Measurements from ENCODE around the gene CCSER1.
"Not testable (repeated sequence)": the region's sequence is repeated elsewhere in the genome, so short reads cannot be mapped to it uniquely, and the experiment has no call there.

CCSER1 gene

DNA sequence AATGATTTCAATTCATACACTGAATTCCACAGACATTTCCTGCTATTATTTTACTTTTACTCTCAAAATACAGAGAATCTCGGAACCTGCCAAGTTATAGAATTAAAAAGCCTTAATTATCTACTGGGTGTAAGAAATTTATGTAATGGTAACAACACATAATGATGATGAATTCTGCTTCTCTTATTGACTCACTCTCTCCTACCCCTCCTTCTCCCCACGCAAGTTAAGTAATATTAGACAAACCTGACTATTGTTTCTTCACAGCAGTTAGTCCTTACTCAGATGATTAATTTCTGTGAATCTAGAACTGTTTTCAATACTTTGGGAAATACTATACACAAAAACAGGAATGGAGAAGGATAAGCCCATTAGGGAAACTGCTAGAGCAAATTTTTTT is 762.0 kb downstream of the CCSER1 start:
- in situ Hi-C loops (cut with HindIII; ENCODE audit: low sequenced_read_pairs) = no loop called here

DNA sequence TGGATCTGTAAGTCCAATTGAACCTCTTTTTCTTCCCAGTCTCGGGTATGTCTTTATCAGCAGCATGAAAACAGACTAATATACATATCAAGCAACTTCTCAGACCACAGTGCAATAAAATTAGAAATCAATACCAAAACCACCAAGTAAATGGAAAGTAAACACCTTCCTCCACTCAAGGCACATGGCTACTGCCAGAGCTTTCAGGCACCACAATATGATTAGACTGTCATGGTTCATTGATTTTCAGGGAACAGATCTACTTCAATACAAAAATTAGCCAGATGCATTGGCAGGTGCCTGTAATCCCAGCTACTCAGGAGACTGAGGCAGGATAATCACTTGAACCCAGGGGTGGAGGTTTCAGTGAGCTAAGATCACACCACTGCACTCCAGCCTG is 776.2 kb downstream of the CCSER1 start:
- in situ Hi-C loops (cut with HindIII; ENCODE audit: low sequenced_read_pairs) = loop anchor here (5.0 kb wide), 1 partner anchor 84 kb away; no protein-coding TSS in a partner anchor

DNA sequence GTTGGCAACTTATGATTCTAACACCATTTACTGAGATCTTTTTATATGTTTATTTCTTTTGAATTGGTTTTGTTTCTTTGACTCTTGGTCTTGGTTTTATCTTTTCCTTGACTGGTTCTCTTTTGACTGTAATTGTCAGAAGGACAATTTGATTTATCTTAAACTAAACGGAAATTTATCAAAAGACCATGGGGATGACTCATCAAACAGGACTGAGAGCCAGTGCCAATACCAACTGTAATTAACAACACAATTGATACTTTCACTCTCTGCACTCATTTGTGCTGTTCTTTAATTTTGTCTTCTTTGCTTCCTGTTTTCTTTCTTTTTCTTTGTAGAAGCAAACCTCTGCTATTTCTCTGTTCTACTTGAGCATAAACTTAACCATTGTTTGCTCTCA is 776.8 kb downstream of the CCSER1 start:
- in situ Hi-C loops (cut with HindIII; ENCODE audit: low sequenced_read_pairs) = loop anchor here (5.0 kb wide), 1 partner anchor 83 kb away; no protein-coding TSS in a partner anchor

DNA sequence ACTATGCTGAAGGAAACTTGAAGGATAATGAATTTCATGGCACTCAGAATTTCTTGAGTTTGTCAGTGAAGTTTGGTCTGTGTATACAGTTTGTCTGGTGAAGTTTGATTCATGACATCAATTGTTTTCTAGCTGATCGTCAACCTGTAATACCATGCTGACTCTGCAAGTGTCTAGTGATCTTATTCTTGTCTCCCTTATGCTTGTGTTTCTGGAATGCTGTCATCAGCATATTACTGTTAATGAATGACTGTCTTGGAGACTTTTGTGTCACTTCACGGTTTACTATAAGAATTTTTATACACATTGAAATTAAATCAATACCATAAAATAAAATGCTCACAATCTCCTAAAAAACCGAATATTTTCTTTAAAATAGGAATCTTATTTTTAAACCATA is 779.0 kb downstream of the CCSER1 start:
- in situ Hi-C loops (cut with HindIII; ENCODE audit: low sequenced_read_pairs) = no loop called here

DNA sequence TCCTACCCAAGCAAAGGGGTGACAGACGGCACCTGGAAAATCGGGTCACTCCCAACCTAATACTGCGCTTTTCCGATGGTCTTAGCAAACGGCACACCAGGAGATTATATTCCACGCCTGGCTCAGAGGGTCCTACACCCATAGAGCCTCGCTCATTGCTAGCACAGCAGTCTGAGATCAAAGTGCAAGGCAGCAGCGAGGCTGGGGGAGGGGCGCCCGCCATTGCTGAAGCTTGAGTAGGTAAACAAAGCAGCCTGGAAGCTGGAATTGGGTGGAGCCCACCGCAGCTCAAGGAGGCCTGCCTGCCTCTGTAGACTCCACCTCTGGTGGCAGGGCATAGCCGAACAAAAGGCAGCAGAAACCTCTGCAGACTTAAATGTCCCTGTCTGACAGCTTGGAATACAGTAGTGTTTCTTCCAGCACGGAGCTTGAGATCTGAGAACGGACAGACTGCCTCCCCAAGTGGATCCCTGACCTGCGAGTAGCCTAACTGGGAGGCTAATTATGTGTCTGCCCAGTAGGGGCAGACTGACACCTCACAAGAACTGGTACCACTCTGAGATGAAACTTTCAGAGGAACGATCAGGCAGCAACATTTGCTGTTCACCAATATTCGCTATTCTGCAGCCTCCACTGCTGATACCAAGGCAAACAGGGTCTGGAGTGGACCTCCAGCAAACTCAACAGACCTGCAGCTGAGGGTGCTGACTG is 784.7 kb downstream of the CCSER1 start:
- in situ Hi-C loops (cut with HindIII; ENCODE audit: low sequenced_read_pairs) = not testable (repeated sequence)

DNA sequence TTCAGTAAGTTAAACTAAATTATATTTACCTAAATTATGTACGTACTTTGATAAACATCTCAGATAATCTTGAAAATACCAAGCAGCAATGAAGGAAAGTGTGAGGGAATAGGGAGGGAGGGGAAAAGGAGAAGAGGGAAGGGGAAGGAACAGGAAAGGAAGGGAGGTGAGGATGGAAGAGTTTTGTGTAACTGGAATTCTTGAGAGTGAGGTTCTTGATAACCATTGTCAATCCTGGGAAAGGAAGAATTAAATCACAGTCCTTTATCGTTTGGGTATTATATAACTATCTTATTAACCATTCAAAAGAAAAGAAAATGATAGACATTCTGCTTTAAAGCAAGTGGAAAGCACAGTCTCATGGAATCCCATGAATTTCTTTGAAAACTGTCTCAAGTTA is 795.0 kb downstream of the CCSER1 start:
- in situ Hi-C loops (cut with HindIII; ENCODE audit: low sequenced_read_pairs) = no loop called here

DNA sequence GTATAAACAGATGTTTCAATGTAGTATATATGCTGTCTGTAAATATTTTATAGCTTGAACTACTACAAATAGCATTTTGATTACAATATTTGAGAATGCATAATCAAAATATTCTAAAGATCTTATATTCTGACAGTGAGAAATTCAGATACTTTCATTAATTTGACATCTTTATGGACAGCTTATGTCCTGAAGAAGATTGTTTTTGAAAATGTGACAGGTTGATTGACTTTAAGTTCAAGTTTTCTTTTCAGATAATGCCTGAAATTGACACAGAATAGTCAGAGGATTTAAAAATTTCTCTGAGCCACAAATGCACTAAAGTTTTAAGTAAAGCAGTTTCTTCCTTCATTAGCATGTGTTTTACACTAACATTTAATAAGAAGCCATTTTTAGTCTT is 799.8 kb downstream of the CCSER1 start:
- in situ Hi-C loops (cut with HindIII; ENCODE audit: low sequenced_read_pairs) = no loop called here

DNA sequence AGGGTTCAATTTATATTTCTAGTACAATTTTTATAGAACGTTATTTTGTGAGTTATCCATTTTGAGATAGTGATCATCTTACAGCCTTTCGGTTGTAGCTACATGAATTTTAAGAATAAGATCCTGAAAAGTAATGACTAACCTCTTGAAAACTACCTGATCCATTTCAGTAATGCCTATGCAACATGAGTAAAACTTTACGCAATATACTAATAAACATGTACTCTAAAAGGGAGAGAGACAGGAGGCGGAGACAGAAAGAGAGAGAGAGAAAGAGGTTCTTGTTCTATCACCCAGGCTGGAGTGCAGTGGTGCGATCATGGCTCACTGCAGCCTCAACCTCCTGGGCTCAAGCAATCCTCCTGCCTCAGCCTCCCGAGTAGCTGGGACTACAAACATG is 816.1 kb downstream of the CCSER1 start:
- in situ Hi-C loops (cut with HindIII; ENCODE audit: low sequenced_read_pairs) = no loop called here

DNA sequence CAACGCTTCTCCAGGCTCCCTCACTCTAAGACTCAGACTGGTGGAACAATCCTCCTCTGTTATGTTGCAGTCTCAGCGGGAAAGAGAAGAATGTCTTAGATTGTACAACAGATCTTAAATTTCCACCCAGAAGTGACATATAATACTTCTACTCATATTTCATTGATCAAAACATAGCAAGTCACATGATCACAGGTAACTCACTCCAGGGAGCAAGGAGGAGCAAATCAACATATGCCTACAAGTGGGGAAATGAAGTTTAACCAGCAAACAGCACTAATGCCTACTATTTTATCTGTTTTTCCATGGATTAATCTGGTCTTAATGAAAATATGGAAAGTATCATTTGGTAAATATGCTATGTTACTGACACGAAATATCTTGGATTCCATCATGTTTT is 819.8 kb downstream of the CCSER1 start:
- in situ Hi-C loops (cut with HindIII; ENCODE audit: low sequenced_read_pairs) = no loop called here

DNA sequence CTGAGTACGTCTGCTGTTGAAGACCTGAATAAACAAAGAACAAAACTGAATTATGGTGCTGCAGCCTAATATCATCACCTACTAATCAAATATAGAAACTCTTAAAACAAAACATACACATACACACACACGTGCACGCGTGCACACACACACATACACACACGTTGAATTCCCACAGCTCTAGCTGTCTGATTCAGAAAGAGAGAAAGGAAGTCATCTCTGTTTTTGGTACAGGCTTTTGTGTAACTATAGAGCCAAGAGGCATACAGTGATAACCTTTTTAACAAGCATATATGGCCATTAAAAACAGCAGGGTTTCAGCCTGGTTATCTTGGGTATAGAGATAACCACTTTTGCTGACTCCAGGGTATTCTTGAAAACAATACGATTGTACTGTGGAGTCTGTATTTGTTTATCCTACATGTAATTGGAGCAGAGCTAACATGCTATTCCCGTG is 823.2 kb downstream of the CCSER1 start:
- in situ Hi-C loops (cut with HindIII; ENCODE audit: low sequenced_read_pairs) = no loop called here

DNA sequence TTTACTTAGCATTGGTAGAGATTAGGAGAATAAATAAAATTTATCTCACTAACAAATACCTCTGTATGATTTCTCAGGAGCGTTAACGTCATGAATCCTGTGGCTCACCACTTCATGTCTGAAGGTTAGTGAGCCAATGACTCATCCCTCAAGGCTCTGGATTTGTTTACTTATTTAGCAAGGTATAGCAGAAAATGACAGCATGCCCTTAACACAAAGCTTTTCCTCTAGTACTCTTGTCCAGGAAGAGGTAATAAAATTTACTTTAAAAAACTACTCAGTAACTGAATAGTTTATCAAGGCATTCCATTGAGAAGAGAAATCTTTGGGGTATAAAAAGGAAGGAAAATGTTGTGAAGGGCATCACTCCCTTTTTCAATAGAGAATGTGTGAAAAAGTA is 823.8 kb downstream of the CCSER1 start:
- in situ Hi-C loops (cut with HindIII; ENCODE audit: low sequenced_read_pairs) = no loop called here

DNA sequence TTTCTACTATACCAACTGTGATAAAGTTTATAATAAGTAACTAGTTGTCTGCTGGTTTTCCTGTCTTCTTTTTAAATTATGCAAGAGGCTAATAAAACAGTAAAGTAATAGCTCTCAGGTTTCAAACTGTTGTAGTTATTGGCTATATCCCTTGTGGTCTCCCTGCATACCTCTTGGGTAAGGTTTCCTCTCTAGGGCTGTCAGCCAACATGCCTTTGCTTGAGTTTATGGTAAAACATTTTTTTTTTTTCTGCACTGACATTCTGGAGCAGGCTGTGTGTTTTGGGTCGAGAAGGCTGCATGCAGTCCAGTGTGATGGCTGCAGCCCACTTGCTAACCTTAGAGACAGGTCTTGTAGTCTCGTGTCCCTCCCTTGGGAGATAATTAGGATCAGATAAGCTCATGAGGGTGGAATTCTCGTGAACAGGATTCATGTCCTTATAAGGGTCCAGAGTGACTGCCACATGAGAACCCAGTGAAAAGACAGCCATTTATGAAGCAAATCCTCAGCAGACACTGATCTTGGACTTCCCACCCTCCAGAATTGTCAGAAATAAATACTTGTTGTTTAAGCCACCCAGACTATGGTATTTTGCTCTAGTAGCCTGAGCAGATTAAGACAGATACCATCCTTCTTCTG is 831.2 kb downstream of the CCSER1 start:
- in situ Hi-C loops (cut with HindIII; ENCODE audit: low sequenced_read_pairs) = no loop called here

DNA sequence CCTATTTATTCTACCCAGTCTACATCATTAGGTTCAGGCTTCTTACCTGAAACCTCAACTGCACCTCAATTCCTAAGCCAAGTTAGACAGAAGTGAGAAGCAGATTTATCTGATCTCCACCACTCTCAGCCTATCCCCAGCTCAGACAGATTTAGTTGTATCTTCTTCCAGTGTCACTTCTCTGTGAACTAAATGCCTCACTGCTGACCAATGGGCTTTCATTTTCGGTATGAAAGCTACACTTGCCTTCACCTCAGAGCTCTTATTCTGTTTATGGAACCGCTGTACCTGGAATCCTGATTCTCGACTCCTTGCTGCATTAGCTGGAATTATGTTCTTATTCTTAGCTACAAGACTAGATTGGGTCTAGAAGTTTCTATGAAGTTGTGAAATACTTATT is 833.2 kb downstream of the CCSER1 start:
- in situ Hi-C loops (cut with HindIII; ENCODE audit: low sequenced_read_pairs) = no loop called here

DNA sequence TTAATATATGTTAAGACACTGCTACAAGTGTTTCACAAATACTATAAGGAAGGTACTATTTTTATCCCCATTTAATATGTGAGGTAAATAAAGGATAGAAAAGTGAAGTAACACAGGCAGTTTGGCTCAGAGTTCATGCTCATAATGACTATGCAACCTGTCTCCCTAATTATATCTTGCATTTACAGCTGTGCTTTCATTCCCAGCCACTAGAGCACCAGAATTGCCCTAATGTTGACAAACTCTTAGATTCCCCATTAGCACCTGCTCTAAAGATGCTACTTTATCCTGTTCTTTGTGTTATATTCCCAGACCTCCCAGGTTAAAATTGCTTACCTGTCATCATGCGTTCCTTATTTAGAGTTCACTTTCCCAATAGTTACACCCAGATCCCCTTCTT is 833.6 kb downstream of the CCSER1 start:
- in situ Hi-C loops (cut with HindIII; ENCODE audit: low sequenced_read_pairs) = no loop called here

DNA sequence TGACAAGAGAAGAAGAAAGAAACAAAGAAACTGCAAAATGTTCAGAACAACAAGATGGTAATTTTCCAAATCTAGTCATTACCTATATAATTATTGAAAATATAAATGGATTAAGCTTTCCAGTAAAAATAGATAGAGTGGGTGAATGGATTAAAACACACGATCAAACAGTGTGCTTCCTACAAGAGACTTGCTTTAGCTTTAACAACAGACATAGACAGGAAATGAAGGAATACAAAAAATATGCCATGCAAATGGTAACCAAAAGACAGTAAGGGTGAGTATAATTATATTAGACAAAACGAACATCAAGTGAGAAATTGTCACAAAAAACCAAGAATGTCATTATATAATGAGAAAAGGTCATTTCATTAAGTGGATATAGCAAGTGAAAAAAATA is 842.8 kb downstream of the CCSER1 start:
- in situ Hi-C loops (cut with HindIII; ENCODE audit: low sequenced_read_pairs) = no loop called here

DNA sequence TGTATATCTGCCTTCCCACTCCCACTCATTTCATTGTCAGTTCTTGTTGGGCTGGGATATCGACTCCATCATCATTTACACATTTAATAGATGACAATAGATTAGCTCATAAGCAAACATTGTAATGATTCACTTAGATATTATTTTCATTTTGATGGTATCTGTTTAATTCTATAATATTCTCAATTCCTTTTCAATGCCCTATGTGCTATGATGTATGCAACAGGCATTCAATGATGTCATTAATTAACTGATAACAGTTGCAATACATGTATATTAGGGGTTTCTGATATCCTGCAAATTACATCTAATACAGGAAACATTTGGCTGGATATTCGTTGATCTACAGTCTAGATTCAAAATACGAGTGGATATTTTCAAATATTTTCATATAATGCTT is 850.5 kb downstream of the CCSER1 start:
- in situ Hi-C loops (cut with HindIII; ENCODE audit: low sequenced_read_pairs) = no loop called here

DNA sequence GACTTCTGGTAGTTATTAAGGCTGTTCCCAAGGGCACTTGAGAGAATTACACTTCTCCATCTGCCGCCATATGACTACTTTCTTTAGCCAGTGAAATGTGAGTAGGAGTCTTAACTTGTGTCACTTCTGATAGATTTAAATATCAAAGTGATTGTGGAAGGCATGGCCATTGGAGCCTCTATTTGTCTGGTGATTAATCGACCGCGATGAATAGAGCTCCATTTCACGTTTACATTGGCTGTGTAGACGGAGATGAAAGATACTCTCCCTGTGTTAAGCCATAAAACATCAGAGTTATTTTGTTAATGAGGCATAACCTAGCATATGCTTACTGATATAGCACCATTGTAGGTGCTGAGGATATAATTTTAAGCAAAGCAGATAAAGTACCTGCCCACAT is 852.4 kb downstream of the CCSER1 start:
- in situ Hi-C loops (cut with HindIII; ENCODE audit: low sequenced_read_pairs) = no loop called here

DNA sequence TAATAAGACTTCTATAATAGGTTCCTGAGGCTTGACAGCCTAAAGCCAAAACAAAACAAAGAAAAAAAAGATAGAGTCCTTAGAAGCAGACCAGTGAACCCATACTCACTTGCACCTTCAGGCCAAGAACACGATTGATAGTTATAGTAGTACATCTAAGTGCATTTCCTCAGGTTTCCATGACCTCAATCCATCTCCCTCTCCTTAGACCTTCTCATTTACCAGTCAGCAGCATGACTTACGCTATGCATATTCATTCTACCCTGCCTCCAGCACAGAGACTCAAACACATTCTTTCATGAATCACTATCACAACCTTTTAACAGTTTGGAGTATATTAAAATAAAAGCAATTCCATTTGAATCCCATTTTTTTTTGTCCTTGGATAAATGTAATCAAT is 855.6 kb downstream of the CCSER1 start:
- in situ Hi-C loops (cut with HindIII; ENCODE audit: low sequenced_read_pairs) = no loop called here

DNA sequence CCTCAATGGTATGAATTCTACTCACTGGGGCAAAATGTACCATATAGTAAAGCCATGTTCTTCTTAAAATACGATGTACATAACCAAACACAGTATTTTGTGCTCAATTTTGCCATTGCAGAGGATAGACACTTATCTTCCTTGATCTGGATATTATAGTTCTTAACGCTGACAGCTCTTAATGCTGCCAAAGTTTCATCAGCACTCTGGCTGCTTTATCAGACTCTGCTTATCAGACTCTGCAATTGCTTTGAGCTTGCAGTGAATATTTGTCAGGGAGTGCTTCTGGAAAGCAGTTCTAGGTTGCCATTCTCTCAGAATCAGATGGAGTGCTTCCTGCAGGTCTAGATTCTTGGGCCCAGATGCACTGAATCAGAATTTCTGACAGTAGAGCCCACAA is 863.1 kb downstream of the CCSER1 start:
- in situ Hi-C loops (cut with HindIII; ENCODE audit: low sequenced_read_pairs) = no loop called here

DNA sequence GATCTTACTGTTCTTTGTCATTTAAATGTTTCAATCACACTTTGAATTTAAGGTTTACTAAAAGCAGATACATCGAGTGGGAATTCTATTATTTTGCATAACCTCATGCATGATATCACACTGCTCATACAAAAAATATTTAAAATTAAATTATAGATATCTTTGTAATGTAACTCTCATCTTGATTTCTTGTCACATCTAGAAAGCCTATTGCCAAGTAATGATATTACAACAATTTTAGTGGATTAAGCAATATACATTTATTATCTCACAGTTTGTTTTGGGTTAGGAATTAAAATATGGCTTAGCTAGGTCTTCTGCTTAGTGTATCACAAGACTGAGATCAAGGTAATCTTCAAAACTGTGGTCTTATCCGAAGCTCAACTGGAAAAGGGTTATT is 865.0 kb downstream of the CCSER1 start:
- in situ Hi-C loops (cut with HindIII; ENCODE audit: low sequenced_read_pairs) = no loop called here

DNA sequence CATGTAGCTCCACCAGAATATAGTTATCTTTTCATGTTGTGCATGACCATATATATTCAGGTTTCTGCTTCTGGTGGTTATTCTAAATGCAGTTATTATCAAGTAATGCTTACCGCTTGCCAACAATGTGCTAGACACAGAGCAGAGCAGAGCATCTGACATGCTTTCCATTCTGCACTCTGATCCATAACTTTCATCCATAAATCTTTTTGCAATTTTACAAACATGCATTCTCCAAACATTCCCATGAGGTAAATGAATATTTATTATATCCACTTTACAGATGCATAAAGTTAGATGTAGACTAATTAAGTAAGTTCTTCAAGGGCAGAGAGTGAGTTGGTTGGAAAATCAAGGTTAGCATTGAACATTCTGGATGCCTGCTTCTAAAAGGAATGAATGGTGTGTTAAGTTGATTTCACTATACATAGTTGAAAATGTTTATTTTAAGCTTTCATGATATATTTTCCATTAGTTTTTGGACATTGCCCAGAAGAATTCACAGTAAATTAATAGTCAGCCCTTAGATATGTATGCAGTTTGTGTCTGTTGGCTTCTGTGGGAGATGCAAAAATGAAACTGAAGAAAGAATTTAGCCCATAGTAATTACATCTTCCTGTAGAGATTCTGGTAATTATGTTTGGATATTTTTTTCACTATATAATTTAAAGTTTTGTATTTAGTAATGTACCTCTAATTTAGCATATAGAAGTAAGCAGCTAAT is 867.8 kb downstream of the CCSER1 start:
- in situ Hi-C loops (cut with HindIII; ENCODE audit: low sequenced_read_pairs) = no loop called here

DNA sequence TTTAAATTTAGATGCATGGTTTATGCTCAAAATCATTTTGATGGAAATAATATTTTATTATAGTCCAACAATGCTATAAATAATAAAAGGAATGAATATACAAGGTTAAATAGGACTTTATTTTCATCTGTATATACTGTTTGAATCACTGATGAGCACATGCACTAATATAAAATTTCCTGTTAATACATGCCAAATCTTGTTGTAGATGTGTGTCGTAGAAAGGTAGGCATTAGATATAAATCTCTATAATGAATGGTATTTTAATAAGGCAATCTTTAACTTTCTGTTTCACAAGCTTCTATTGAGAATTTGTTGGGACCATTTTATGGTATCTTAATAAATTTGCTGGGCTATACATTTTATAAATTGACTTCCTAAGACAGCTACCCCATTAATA is 868.8 kb downstream of the CCSER1 start:
- in situ Hi-C loops (cut with HindIII; ENCODE audit: low sequenced_read_pairs) = no loop called here

Measured in endothelial cell of hepatic sinusoid (primary cell).